Astrocyte (in vitro differentiated cells and primary cell): ENCODE data around the gene MYLIP. TPM values are rescaled to one million over a fixed set of nuclear protein-coding genes. Genes with fewer than 3 reads are reported as not detected.
A peak's percentile ranks its signal among the peaks of the same experiment; 100 is the strongest.

Experiments used
- DNase-seq: peaks from one replicate; pipeline ENCODE4 v3.0.0-alpha.2; 2010; ENCODE audit warnings: low read depth
- FAIRE-seq: peaks from 2 replicates; lab custom pipeline; 2011; peaks lifted over from hg19 to GRCh38; lab: Jason Lieb, UNC
- H2AFZ ChIP-seq: 2 replicates; pipeline ENCODE4 v1.6.0; 2012; ENCODE audit warnings: low read depth, low read length, inconsistent platforms
- H3K27ac ChIP-seq: 2 replicates; pipeline ENCODE4 v1.5.1; 2011; ENCODE audit warnings: low read depth, low read length, inconsistent platforms
- H3K27me3 ChIP-seq: 2 replicates; pipeline ENCODE4 v1.6.0; 2011; ENCODE audit warnings: low read length, inconsistent platforms; ENCODE audit not compliant: insufficient read depth
- H3K36me3 ChIP-seq: 2 replicates; pipeline ENCODE4 v1.5.1; 2011; ENCODE audit warnings: low read length, inconsistent platforms; ENCODE audit not compliant: insufficient read depth
- H3K4me1 ChIP-seq: 2 replicates; pipeline ENCODE4 v1.5.1; 2011; ENCODE audit warnings: low read length, inconsistent platforms; ENCODE audit not compliant: insufficient read depth
- H3K4me2 ChIP-seq: 2 replicates; pipeline ENCODE4 v1.6.0; 2012; ENCODE audit warnings: low read length, inconsistent platforms
- H3K4me3 ChIP-seq: 2 replicates; pipeline ENCODE4 v1.5.1; 2011; ENCODE audit warnings: low read depth, mild to moderate bottlenecking, low read length, inconsistent platforms; ENCODE audit not compliant: insufficient read depth
- H3K79me2 ChIP-seq: 2 replicates; pipeline ENCODE4 v1.6.0; 2012; ENCODE audit warnings: mild to moderate bottlenecking, low read length, inconsistent platforms; ENCODE audit not compliant: insufficient read depth
- H3K9ac ChIP-seq: 2 replicates; pipeline ENCODE4 v1.6.0; 2012; ENCODE audit warnings: mild to moderate bottlenecking, low read length, inconsistent platforms
- H3K9me3 ChIP-seq: 2 replicates; pipeline ENCODE4 v1.5.1; 2012; ENCODE audit warnings: low read depth, mild to moderate bottlenecking, low read length, inconsistent platforms; ENCODE audit not compliant: insufficient read depth
- H4K20me1 ChIP-seq: 2 replicates; pipeline ENCODE4 v1.6.0; 2012; ENCODE audit warnings: low read length, inconsistent platforms; ENCODE audit not compliant: insufficient read depth
- H3K27ac Mint-ChIP-seq: one replicate; pipeline ENCODE4 v1.8.0; 2021; ENCODE audit warnings: mild to moderate bottlenecking, mixed read lengths; ENCODE audit not compliant: unreplicated experiment
- H3K27me3 Mint-ChIP-seq: one replicate; pipeline ENCODE4 v1.8.0; 2021; ENCODE audit warnings: low read depth, mixed read lengths; ENCODE audit not compliant: unreplicated experiment
- H3K36me3 Mint-ChIP-seq: one replicate; pipeline ENCODE4 v1.8.0; 2021; ENCODE audit warnings: low read depth, mixed read lengths; ENCODE audit not compliant: unreplicated experiment
- H3K4me1 Mint-ChIP-seq: one replicate; pipeline ENCODE4 v1.8.0; 2021; ENCODE audit warnings: low read depth, mixed read lengths; ENCODE audit not compliant: unreplicated experiment
- H3K4me3 Mint-ChIP-seq: one replicate; pipeline ENCODE4 v1.8.0; 2021; ENCODE audit warnings: mild to moderate bottlenecking, moderate library complexity, mixed read lengths; ENCODE audit not compliant: unreplicated experiment
- H3K9me3 Mint-ChIP-seq: one replicate; pipeline ENCODE4 v1.8.0; 2021; ENCODE audit warnings: mild to moderate bottlenecking, mixed read lengths; ENCODE audit not compliant: unreplicated experiment
- EZH2 ChIP-seq: IDR thresholded peaks from 2 replicates; pipeline ENCODE4 v1.6.1; 2012; ENCODE audit warnings: mild to moderate bottlenecking, low read length, inconsistent platforms; ENCODE audit not compliant: insufficient read depth
- total RNA-seq: library from RNA; stranded (reverse); gene quantifications from 2 replicates; pipeline ENCODE4 v1.2.1, GENCODE V29; 2021
- TF ChIP-seq, protein P1 (sequence below): IDR thresholded peaks from 2 replicates; pipeline ENCODE4 v1.5.1; 2011; ENCODE audit warnings: low read depth, mild to moderate bottlenecking, inconsistent platforms, low read length, moderate library complexity; ENCODE audit not compliant: insufficient read depth

The MYLIP gene
- total RNA-seq, 1 donor from 2014 or later: 12.9 TPM

DNA sequence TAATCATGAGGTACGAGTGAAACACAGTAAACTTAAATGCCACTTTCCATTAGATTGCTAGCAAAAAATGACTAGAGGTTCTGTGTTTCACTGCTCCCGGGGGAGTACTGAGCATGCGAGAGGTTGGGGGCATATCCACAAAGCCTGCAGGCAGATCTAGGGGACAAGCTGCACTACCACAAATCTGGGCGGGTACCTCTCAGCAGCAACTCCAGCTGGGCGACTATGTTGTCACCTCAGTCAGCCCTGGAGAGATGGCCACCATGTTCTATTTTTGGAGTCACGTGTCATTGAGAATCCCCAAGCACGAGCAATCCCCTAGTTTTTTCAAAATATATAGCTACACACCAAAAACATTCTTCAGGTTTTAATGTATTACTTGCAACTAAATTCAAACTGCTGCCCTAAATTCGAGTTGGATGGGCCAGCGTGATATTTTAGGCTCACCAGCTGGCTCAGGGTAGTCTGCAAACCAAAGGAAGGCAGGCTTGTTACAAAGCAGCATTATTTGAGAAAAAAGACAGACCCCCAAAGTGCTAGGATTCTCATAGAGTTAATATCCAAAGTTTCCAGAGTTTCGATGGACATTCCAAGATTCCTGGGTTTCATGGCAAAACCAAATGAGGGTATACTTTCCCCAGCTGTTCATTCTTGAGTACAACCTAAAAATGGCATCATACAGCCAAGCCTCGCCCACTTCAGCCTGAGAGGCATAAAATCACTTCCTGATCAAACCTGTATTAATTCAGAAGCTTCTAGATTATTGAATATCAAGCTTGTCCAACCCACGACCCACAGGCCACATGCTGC lies 24.1 kb upstream of the MYLIP start:
- no peak overlapping the region for H3K4me2 ChIP-seq
- Mint-ChIP-seq H3K4me3 (no peak overlapping the region), H3K27ac (no peak overlapping the region), H3K9me3 (peaks cover 9% of the 10 kb centered on the region), H3K27me3 (no peaks in the 10 kb centered on the region), H3K36me3 (no peaks in the 10 kb centered on the region), H3K4me1 (peaks cover 7% of the 10 kb centered on the region)
- H4K20me1 ChIP-seq: no peaks in the 10 kb centered on the region
- H3K9ac ChIP-seq: no peak overlapping the region
- H2AFZ ChIP-seq: no peak overlapping the region
- FAIRE-seq (no peak), DNase-seq (no peak)
- no peak overlapping the region for H3K4me3 ChIP-seq
- H3K27ac ChIP-seq: no peak overlapping the region
- H3K36me3 ChIP-seq: no peaks in the 10 kb centered on the region
- no peaks in the 10 kb centered on the region for H3K4me1 ChIP-seq
- TF ChIP-seq, protein P1, sequence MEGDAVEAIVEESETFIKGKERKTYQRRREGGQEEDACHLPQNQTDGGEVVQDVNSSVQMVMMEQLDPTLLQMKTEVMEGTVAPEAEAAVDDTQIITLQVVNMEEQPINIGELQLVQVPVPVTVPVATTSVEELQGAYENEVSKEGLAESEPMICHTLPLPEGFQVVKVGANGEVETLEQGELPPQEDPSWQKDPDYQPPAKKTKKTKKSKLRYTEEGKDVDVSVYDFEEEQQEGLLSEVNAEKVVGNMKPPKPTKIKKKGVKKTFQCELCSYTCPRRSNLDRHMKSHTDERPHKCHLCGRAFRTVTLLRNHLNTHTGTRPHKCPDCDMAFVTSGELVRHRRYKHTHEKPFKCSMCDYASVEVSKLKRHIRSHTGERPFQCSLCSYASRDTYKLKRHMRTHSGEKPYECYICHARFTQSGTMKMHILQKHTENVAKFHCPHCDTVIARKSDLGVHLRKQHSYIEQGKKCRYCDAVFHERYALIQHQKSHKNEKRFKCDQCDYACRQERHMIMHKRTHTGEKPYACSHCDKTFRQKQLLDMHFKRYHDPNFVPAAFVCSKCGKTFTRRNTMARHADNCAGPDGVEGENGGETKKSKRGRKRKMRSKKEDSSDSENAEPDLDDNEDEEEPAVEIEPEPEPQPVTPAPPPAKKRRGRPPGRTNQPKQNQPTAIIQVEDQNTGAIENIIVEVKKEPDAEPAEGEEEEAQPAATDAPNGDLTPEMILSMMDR: no peak
- TF ChIP-seq EZH2: no peak
- no peaks in the 10 kb centered on the region for H3K27me3 ChIP-seq
- H3K79me2 ChIP-seq: no peaks in the 10 kb centered on the region
- peaks cover 3% of the 10 kb centered on the region for H3K9me3 ChIP-seq

DNA sequence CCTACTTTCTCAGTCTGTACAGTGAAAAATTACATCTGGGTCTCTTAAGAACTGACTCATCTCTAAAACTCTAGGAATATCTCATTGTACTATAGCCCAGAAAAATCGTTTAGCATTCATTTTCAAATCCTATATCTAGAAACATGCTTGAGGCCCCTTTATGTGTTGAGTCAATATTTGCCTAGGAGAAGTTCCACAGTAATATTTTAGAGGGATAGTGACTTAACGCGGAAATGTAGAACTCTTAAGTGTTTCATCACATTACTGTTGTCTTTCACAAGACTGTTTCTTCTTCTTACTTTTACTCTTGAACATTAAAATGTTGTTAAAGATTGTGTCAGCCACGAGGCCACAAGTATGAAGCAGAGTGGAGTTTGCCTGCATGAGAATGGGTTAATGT lies 23.0 kb upstream of the MYLIP start:
- Histone ChIP-seq H2AFZ (no peak overlapping the region), H3K9me3 (peaks cover 3% of the 10 kb centered on the region), H3K4me2 (no peak overlapping the region), H3K36me3 (no peaks in the 10 kb centered on the region), H3K4me3 (no peak overlapping the region), H3K4me1 (no peaks in the 10 kb centered on the region), H4K20me1 (no peaks in the 10 kb centered on the region), H3K9ac (no peak overlapping the region), H3K27me3 (no peaks in the 10 kb centered on the region), H3K79me2 (no peaks in the 10 kb centered on the region), H3K27ac (no peak overlapping the region)
- no peak overlapping the region for H3K4me3 Mint-ChIP-seq
- H3K4me1 Mint-ChIP-seq: peaks cover 7% of the 10 kb centered on the region
- no peaks in the 10 kb centered on the region for H3K36me3 Mint-ChIP-seq
- DNase-seq: peak; percentile 12
- TF ChIP-seq, protein P1: no peak
- TF ChIP-seq EZH2: no peak
- H3K27ac Mint-ChIP-seq: no peak overlapping the region
- peaks cover under 1% of the 10 kb centered on the region for H3K9me3 Mint-ChIP-seq
- H3K27me3 Mint-ChIP-seq: no peaks in the 10 kb centered on the region
- FAIRE-seq: no peak
